Neural cell (in vitro differentiated cells): ENCODE results near the gene SEC24C. TPM values are rescaled to one million over a fixed set of nuclear protein-coding genes. Genes with fewer than 3 reads are reported as not detected.

ENCODE experiments used
- H2AFZ ChIP-seq: fragments of 200-600, 300-800 bp; sonication (generic), shearing (Covaris generic); 2 replicates; pipeline ENCODE4 v1.6.0; 2014; ENCODE audit warnings: low read depth, mild to moderate bottlenecking, antibody characterized with exemption, low read length, moderate library complexity
- H3F3A ChIP-seq: fragments of 200-600 bp; shearing (Covaris generic); 2 replicates; pipeline ENCODE4 v1.6.1; 2016; ENCODE audit warnings: mild to moderate bottlenecking, moderate library complexity, mixed read lengths, antibody characterized with exemption, low read length; ENCODE audit not compliant: insufficient read depth, poor library complexity, severe bottlenecking
- H3K27ac ChIP-seq: fragments of 200-600, 300-800 bp; sonication (generic), shearing (Covaris generic); 2 replicates; pipeline ENCODE4 v1.5.1; 2014; ENCODE audit warnings: mild to moderate bottlenecking, low read length, moderate library complexity
- H3K27me3 ChIP-seq: fragments of 300-800, 200-600 bp; sonication (generic), shearing (Covaris generic); 2 replicates; pipeline ENCODE4 v1.6.0; 2014; ENCODE audit warnings: mild to moderate bottlenecking, low read depth, low read length, moderate library complexity; ENCODE audit not compliant: insufficient read depth
- H3K36me3 ChIP-seq: fragments of 300-800, 200-600 bp; sonication (generic), shearing (Covaris generic); 2 replicates; pipeline ENCODE4 v1.5.1; 2014; ENCODE audit warnings: mild to moderate bottlenecking, antibody characterized with exemption, low read length, moderate library complexity; ENCODE audit not compliant: insufficient read depth
- H3K4me2 ChIP-seq: fragments of 300-800, 200-600 bp; sonication (generic), shearing (Covaris generic); 2 replicates; pipeline ENCODE4 v1.6.0; 2014; ENCODE audit warnings: mild to moderate bottlenecking, low read length
- H3K4me3 ChIP-seq: fragments of 300-800, 200-600 bp; sonication (generic), shearing (Covaris generic); 2 replicates; pipeline ENCODE4 v1.5.1; 2014; ENCODE audit warnings: mild to moderate bottlenecking, low read length, moderate library complexity
- H3K79me2 ChIP-seq: fragments of 200-600 bp; shearing (Covaris generic); replicated peaks from 2 replicates; pipeline ENCODE4 v1.6.0; 2014; ENCODE audit warnings: mild to moderate bottlenecking, low read length, moderate library complexity; ENCODE audit not compliant: insufficient read depth
- H3K9ac ChIP-seq: fragments of 300-800, 200-600 bp; sonication (generic), shearing (Covaris generic); 2 replicates; pipeline ENCODE4 v1.6.1; 2016; ENCODE audit warnings: mild to moderate bottlenecking, low read length, mixed read lengths
- H3K9me2 ChIP-seq: fragments of 200-600 bp; shearing (Covaris generic); 2 replicates; pipeline ENCODE4 v1.6.1; 2016; ENCODE audit warnings: mild to moderate bottlenecking, low read length, mixed read lengths; ENCODE audit not compliant: insufficient read depth
- H3K9me3 ChIP-seq: fragments of 200-600, 300-800 bp; sonication (generic), shearing (Covaris generic); 2 replicates; pipeline ENCODE4 v1.6.1; 2016; ENCODE audit warnings: mild to moderate bottlenecking, mixed run types, low read length, moderate library complexity, mixed read lengths
- H4K20me1 ChIP-seq: fragments of 200-600 bp; shearing (Covaris generic); 2 replicates; pipeline ENCODE4 v1.6.1; 2016; ENCODE audit warnings: mild to moderate bottlenecking, mixed run types; ENCODE audit not compliant: insufficient read depth
- EP300 ChIP-seq: fragments of 450-650 bp; conservative IDR thresholded peaks from 2 replicates; pipeline ENCODE4 v1.6.1; 2014; ENCODE audit warnings: antibody characterized with exemption, mild to moderate bottlenecking, moderate library complexity; ENCODE audit not compliant: poor library complexity, severe bottlenecking
- EZH2 ChIP-seq: fragments of 200-600, 300-800 bp; shearing (Covaris generic), sonication (generic); IDR thresholded peaks from 2 replicates; pipeline ENCODE4 v1.6.1; 2014; ENCODE audit warnings: antibody characterized with exemption, low read length, borderline replicate concordance, mild to moderate bottlenecking; ENCODE audit not compliant: insufficient read depth, poor library complexity, severe bottlenecking
- MXI1 ChIP-seq: fragments of 450-650 bp; conservative IDR thresholded peaks from 2 replicates; pipeline ENCODE4 v1.6.1; 2014; ENCODE audit warnings: antibody characterized with exemption, mild to moderate bottlenecking; ENCODE audit not compliant: poor library complexity, severe bottlenecking
- POLR2AphosphoS5 ChIP-seq: IDR thresholded peaks from 2 replicates; pipeline ENCODE4 v1.6.1; 2012
- RAD21 ChIP-seq: fragments of 450-650 bp; conservative IDR thresholded peaks from 2 replicates; pipeline ENCODE4 v1.6.1; 2014; ENCODE audit warnings: antibody characterized with exemption, mild to moderate bottlenecking, moderate library complexity
- SMC3 ChIP-seq: fragments of 450-650 bp; conservative IDR thresholded peaks from 2 replicates; pipeline ENCODE4 v1.6.1; 2014; ENCODE audit warnings: antibody characterized with exemption, mild to moderate bottlenecking, moderate library complexity; ENCODE audit not compliant: poor library complexity
- TAF1 ChIP-seq: IDR thresholded peaks from 2 replicates; pipeline ENCODE4 v1.6.1; 2012; ENCODE audit warnings: low read depth
- polyA plus RNA-seq: library from polyadenylated mRNA; depleted of rRNA; stranded (reverse); fragments of >200 nt; gene quantifications from 2 replicates; pipeline ENCODE4 v1.2.3, GENCODE V29; 2014
- TF ChIP-seq, protein P1 (sequence below): IDR thresholded peaks from 2 replicates; pipeline ENCODE4 v1.6.1; 2012; ENCODE audit warnings: borderline replicate concordance
- TF ChIP-seq, protein P2 (sequence below): fragments of 450-650 bp; IDR thresholded peaks from 2 replicates; pipeline ENCODE4 v1.5.1; 2014; ENCODE audit warnings: antibody characterized with exemption, mild to moderate bottlenecking, moderate library complexity; ENCODE audit not compliant: poor library complexity, severe bottlenecking

The SEC24C gene
- polyA plus RNA-seq, 1 donor from 2014 or later, result 43.0 TPM

DNA sequence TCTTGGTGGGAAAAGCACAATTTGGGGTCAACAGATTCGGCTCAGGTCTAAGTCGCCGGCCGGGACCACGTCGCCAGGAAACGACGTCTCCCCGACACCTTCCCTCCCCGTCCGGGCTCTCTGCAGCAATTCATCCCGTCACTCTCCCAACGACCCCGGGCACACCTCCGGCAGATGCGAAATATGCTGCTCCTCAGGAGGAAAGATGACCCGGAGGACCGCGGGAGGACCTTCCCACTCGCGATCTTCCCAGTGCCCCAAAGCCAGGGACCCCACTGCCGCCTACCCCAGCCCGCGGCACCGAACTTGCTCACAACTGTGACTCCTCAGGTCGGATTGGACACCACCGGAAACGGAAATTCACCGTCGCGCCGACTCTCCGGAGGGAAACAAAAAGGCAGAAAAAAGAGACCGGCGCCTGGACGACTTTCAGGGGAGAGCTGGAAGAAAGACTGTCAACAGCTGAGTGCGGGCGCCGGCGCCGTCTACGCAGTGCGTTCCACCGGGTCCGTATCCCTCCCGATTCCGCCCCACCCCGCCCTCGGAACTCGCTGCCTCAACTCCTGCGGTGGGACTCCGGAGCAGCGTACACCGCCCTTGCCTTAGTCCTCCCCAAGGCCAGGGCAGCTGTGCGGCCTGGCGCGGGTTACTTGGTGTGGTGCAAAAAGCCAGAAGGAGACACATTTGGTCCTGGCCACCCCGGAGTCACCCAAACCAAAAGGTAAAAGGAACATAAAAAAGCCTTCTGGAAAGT is 13.8 kb upstream of the SEC24C start:
- Histone ChIP-seq H3K4me2 (peak overlapping the region; percentile 75), H3K27ac (peak overlapping the region; percentile 91), H3K79me2 (peaks cover 13% of the 10 kb centered on the region), H4K20me1 (no peaks in the 10 kb centered on the region), H3F3A (no peaks in the 10 kb centered on the region), H3K9me3 (no peaks in the 10 kb centered on the region), H3K36me3 (no peaks in the 10 kb centered on the region), H2AFZ (peak overlapping the region; percentile 91), H3K27me3 (no peaks in the 10 kb centered on the region), H3K9ac (peak overlapping the region; percentile 91), H3K9me2 (no peaks in the 10 kb centered on the region), H3K4me3 (peak overlapping the region; percentile 75)
- TF ChIP-seq EZH2 (no peak), POLR2AphosphoS5 (peak; percentile 87), EP300 (peak; percentile 30), MXI1 (peak; percentile 69), TAF1 (peak; percentile 87), SMC3 (no peak), RAD21 (no peak)
- TF ChIP-seq, protein P1, sequence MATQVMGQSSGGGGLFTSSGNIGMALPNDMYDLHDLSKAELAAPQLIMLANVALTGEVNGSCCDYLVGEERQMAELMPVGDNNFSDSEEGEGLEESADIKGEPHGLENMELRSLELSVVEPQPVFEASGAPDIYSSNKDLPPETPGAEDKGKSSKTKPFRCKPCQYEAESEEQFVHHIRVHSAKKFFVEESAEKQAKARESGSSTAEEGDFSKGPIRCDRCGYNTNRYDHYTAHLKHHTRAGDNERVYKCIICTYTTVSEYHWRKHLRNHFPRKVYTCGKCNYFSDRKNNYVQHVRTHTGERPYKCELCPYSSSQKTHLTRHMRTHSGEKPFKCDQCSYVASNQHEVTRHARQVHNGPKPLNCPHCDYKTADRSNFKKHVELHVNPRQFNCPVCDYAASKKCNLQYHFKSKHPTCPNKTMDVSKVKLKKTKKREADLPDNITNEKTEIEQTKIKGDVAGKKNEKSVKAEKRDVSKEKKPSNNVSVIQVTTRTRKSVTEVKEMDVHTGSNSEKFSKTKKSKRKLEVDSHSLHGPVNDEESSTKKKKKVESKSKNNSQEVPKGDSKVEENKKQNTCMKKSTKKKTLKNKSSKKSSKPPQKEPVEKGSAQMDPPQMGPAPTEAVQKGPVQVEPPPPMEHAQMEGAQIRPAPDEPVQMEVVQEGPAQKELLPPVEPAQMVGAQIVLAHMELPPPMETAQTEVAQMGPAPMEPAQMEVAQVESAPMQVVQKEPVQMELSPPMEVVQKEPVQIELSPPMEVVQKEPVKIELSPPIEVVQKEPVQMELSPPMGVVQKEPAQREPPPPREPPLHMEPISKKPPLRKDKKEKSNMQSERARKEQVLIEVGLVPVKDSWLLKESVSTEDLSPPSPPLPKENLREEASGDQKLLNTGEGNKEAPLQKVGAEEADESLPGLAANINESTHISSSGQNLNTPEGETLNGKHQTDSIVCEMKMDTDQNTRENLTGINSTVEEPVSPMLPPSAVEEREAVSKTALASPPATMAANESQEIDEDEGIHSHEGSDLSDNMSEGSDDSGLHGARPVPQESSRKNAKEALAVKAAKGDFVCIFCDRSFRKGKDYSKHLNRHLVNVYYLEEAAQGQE, result peak; percentile 78
- TF ChIP-seq, protein P2, sequence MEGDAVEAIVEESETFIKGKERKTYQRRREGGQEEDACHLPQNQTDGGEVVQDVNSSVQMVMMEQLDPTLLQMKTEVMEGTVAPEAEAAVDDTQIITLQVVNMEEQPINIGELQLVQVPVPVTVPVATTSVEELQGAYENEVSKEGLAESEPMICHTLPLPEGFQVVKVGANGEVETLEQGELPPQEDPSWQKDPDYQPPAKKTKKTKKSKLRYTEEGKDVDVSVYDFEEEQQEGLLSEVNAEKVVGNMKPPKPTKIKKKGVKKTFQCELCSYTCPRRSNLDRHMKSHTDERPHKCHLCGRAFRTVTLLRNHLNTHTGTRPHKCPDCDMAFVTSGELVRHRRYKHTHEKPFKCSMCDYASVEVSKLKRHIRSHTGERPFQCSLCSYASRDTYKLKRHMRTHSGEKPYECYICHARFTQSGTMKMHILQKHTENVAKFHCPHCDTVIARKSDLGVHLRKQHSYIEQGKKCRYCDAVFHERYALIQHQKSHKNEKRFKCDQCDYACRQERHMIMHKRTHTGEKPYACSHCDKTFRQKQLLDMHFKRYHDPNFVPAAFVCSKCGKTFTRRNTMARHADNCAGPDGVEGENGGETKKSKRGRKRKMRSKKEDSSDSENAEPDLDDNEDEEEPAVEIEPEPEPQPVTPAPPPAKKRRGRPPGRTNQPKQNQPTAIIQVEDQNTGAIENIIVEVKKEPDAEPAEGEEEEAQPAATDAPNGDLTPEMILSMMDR, result no peak

DNA sequence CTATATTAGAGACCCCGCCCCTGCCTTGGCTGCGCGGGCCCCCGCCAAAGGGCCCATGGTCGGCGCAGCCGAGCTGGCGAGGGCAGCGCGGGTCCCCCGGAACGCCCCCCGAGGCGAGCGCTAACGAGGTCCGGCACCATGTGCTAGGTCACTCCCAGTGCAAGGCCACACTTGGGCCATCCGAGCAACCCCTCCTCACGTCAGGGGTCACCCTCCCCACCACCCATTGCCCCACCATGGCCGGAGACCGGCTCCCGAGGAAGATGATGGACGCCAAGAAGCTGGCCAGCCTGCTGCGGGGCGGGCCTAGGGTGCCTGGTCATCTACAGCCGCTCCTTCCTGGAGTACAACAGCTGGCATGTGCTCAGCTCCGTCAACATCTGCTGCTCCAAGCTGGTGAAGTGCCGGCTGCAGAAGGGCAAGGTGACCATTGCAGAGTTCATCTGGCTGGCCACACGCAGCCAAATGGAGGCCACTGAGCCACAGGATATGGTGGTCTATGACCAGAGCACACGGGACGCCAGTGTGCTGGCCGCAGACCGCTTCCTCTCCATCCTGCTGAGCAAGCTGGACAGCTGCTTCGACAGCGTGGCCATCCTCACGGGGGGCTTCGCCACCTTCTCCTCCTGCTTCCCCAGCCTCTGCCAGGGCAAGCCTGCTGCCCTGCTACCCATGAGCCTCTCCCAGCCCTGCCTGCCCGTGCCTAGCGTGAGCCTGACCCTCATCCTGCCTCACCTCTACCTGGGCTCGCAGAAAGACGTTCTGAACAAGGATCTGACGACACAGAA is 12.4 kb upstream of the SEC24C start:
- no peaks in the 10 kb centered on the region for H3K36me3 ChIP-seq
- no peaks in the 10 kb centered on the region for H3K9me3 ChIP-seq
- no peak overlapping the region for H3K27ac ChIP-seq
- no peaks in the 10 kb centered on the region for H3K9me2 ChIP-seq
- peak overlapping the region; percentile 75 for H3K4me2 ChIP-seq
- TF ChIP-seq, protein P2, result no peak
- TF ChIP-seq POLR2AphosphoS5, result no peak
- TF ChIP-seq, protein P1, result no peak
- no peak for TF ChIP-seq TAF1
- TF ChIP-seq RAD21, result no peak
- no peak for TF ChIP-seq EP300
- TF ChIP-seq SMC3, result no peak
- no peak for TF ChIP-seq MXI1
- no peak for TF ChIP-seq EZH2
- peaks cover 13% of the 10 kb centered on the region for H3K79me2 ChIP-seq
- H3K4me3 ChIP-seq, result peak overlapping the region; percentile 75
- H3F3A ChIP-seq, result no peaks in the 10 kb centered on the region
- no peaks in the 10 kb centered on the region for H4K20me1 ChIP-seq
- no peak overlapping the region for H3K9ac ChIP-seq
- no peaks in the 10 kb centered on the region for H3K27me3 ChIP-seq
- no peak overlapping the region for H2AFZ ChIP-seq
